Nephron (organoid): ENCODE results near the gene ERC1.

Experiments
- H3K27ac Mint-ChIP-seq, 3 experiments: 2 replicates each; pipeline ENCODE4 v1.8.0; 2020; ENCODE audit warnings: mixed read lengths in 3 of 3, mild to moderate bottlenecking in 2 of 3, moderate library complexity in 1 of 3
- H3K27me3 Mint-ChIP-seq: 2 replicates; pipeline ENCODE4 v1.8.0; 2021; ENCODE audit warnings: low read depth, mild to moderate bottlenecking, moderate library complexity, mixed read lengths
- H3K36me3 Mint-ChIP-seq: 2 replicates; pipeline ENCODE4 v1.8.0; 2020; ENCODE audit warnings: low read depth, mixed read lengths
- H3K4me1 Mint-ChIP-seq: 2 replicates; pipeline ENCODE4 v1.8.0; 2020; ENCODE audit warnings: mixed read lengths
- H3K4me3 Mint-ChIP-seq, 3 experiments: 2 replicates each; pipeline ENCODE4 v1.8.0; 2020; ENCODE audit warnings: mild to moderate bottlenecking in 3 of 3, mixed read lengths in 3 of 3, moderate library complexity in 2 of 3
- H3K9me3 Mint-ChIP-seq: 2 replicates; pipeline ENCODE4 v1.8.0; 2020; ENCODE audit warnings: mixed read lengths
- CTCF ChIP-seq, 3 experiments: fragments of 200-600 bp; sonication (generic); IDR thresholded peaks; one replicate each; pipeline ENCODE4 v1.5.0; 2021; ENCODE audit warnings: antibody characterized with exemption in 3 of 3; ENCODE audit not compliant: unreplicated experiment in 3 of 3

The ERC1 gene

GRCh38 chr12:1006255-1006654 lies 15.2 kb downstream of the ERC1 start:
- Mint-ChIP-seq H3K36me3 (peaks cover 3% of the 10 kb centered on the region), H3K9me3 (no peaks in the 10 kb centered on the region), H3K27ac (no peak overlapping the region), H3K27me3 (no peaks in the 10 kb centered on the region), H3K4me3 (no peak overlapping the region), H3K4me1 (no peaks in the 10 kb centered on the region)
- no peak for TF ChIP-seq CTCF (IDR thresholded peaks at IDR 0.05; ENCODE audit: unreplicated experiment in 3 of 3)

- TF ChIP-seq CTCF (IDR thresholded peaks at IDR 0.05; ENCODE audit: unreplicated experiment in 3 of 3) = no peak
- Mint-ChIP-seq H3K36me3 (no peaks in the 10 kb centered on the region), H3K27ac (no peak overlapping the region), H3K4me1 (no peaks in the 10 kb centered on the region), H3K9me3 (no peaks in the 10 kb centered on the region), H3K27me3 (no peaks in the 10 kb centered on the region), H3K4me3 (no peak overlapping the region)
Observed at GRCh38 chr12:1007276-1007675, 16.3 kb downstream of the ERC1 start.

GRCh38 chr12:1007994-1008393 lies 17.0 kb downstream of the ERC1 start:
- Mint-ChIP-seq H3K36me3 (no peaks in the 10 kb centered on the region), H3K27ac (no peak overlapping the region), H3K27me3 (no peaks in the 10 kb centered on the region), H3K9me3 (no peaks in the 10 kb centered on the region), H3K4me3 (no peak overlapping the region), H3K4me1 (no peaks in the 10 kb centered on the region)
- no peak for TF ChIP-seq CTCF (IDR thresholded peaks at IDR 0.05; ENCODE audit: unreplicated experiment in 3 of 3)

GRCh38 chr12:1011091-1011490 lies 20.1 kb downstream of the ERC1 start:
- TF ChIP-seq CTCF (IDR thresholded peaks at IDR 0.05; ENCODE audit: unreplicated experiment in 3 of 3) = no peak
- no peak overlapping the region for H3K4me3 Mint-ChIP-seq
- H3K36me3 Mint-ChIP-seq = no peaks in the 10 kb centered on the region
- H3K9me3 Mint-ChIP-seq = no peaks in the 10 kb centered on the region
- H3K4me1 Mint-ChIP-seq = no peaks in the 10 kb centered on the region
- no peak overlapping the region for H3K27ac Mint-ChIP-seq
- no peaks in the 10 kb centered on the region for H3K27me3 Mint-ChIP-seq

GRCh38 chr12:1013618-1014489 lies 22.8 kb downstream of the ERC1 start:
- no peak for TF ChIP-seq CTCF (IDR thresholded peaks at IDR 0.05; ENCODE audit: unreplicated experiment in 3 of 3)
- Mint-ChIP-seq H3K27ac (no peak overlapping the region), H3K4me1 (no peaks in the 10 kb centered on the region), H3K9me3 (no peaks in the 10 kb centered on the region), H3K27me3 (no peaks in the 10 kb centered on the region), H3K36me3 (peaks cover 4% of the 10 kb centered on the region), H3K4me3 (no peak overlapping the region)

- H3K27ac Mint-ChIP-seq = no peak overlapping the region
- H3K36me3 Mint-ChIP-seq = peaks cover 33% of the 10 kb centered on the region
- H3K4me3 Mint-ChIP-seq = no peak overlapping the region
- no peak for TF ChIP-seq CTCF (IDR thresholded peaks at IDR 0.05; ENCODE audit: unreplicated experiment in 3 of 3)
- H3K27me3 Mint-ChIP-seq = no peaks in the 10 kb centered on the region
- peaks cover 7% of the 10 kb centered on the region for H3K9me3 Mint-ChIP-seq
- H3K4me1 Mint-ChIP-seq = no peaks in the 10 kb centered on the region
Observed at GRCh38 chr12:1019283-1019682, 28.3 kb downstream of the ERC1 start.
